Measurements from ENCODE around the gene GET3. TPM values are rescaled to one million over a fixed set of nuclear protein-coding genes. Genes with fewer than 3 reads are reported as not detected.
"Not testable (repeated sequence)": the region's sequence is repeated elsewhere in the genome, so short reads cannot be mapped to it uniquely, and the experiment has no call there.

The GET3 gene
- total RNA-seq, 1 donor from 2014 or later, result 55.6 TPM

- no peak for DNase-seq (ENCODE audit: low spot score)
Measured at GRCh38 chr19:12715929-12716328, 21.4 kb upstream of the GET3 start.

- no peak for DNase-seq (ENCODE audit: low spot score)
Measured at GRCh38 chr19:12720296-12720695, 17.0 kb upstream of the GET3 start.

DNA sequence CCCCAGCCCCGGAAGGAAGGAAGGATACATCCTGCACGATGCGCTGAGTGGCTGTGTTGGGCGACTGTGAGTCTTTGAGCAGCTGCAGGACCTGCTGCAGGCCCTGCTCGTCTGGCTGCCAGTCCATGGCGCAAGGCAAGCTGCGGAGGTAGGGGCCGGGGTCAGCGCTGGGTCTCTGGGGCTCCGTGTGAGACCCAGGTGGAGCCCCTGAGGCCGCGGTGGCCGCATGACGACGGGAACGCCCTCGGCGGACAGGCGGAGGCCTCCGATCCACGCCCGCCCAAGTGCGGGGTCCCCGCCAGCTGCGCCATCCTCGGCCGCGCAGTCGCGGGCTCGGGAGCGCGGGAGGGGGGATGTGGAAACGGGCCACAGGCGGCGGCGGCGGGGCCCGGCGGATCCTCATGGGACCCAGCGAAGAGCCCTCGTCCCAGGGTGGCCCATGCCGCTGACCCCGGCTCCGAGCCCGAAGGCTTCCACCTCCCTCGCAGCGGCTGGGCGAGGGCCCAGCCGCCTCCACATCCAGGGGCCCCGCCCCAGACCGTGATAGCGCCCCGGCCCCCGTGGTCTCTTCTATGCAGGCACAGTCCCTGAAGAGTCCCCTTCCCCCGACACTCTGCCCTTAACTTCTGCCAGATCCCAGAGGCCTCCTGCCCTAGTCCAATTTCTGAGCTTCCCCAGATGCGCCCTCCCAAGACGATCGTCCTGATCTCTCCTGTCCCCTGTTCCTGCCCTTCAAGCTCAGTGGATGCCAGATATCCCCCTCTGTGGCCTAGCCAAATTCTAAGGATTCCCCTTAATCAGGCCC lies 16.2 kb upstream of the GET3 start:
- DNase-seq (ENCODE audit: low spot score), result no peak

- DNase-seq (ENCODE audit: low spot score), result peak; percentile 73
Measured at GRCh38 chr19:12721656-12722565, 15.4 kb upstream of the GET3 start.

GRCh38 chr19:12722566-12723380 lies 14.5 kb upstream of the GET3 start:
- DNase-seq (ENCODE audit: low spot score), result peak; percentile 97

DNA sequence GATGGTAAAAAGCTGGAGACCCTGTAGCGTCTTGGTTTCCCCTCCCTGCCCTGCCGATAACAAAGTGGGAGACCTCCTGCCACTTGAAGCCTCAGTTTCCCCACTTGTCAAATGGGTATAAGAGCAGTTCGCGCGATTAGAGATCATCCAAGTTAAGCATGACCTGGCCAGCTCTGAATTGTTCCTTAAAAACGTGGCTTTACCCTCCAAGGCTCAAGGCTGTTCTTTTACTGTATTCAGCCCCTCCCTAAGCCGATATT lies 14.0 kb upstream of the GET3 start:
- no peak for DNase-seq (ENCODE audit: low spot score)

DNA sequence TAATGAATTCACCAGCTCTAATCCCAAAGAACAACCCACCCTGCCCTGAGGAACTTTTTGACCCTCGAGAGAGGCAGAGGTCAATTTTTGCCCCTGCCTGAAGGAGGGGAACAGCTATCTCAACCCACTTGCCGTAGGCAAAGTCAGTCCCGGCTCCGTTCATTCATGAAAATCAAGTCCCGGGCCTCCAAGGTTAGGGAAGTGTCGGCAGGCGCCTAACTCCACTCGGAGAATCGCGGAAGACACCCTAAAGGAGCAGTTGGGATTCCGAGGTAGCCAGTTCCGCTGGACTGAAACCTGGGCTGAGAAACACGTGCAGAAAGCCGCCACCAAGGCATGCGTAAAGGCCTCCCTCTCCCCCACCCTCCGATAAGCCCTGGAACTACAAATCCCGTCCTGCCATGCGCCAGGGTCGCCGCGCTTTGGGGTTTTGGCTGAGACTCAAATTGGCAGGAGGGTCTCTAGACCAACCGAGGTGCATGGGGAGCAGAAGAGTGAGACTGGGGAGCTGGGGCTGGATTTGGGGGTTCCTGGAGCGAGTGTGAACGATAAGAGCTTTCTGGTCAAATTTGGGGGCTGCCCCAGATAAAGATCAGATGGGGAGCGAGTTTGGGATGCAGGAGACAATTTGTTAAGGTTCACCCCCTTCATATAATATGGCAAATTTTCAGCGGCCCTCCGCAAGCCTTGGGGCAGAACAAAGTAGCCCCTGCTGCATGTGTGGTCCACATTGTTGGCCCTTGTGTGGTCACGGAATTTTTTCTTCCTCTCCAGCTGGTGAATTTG lies 13.5 kb upstream of the GET3 start, which contains the start of gene TNPO2:
Gene TNPO2, minus strand, starts transcription at position 292 of the 786 bp plus-strand sequence. CDS start 2,955 bp downstream, outside the sequence.
- DNase-seq (ENCODE audit: low spot score), result peak; percentile 64

- not testable (repeated sequence) for DNase-seq (ENCODE audit: low spot score)
Measured at GRCh38 chr19:12725612-12726011, 11.7 kb upstream of the GET3 start.

DNA sequence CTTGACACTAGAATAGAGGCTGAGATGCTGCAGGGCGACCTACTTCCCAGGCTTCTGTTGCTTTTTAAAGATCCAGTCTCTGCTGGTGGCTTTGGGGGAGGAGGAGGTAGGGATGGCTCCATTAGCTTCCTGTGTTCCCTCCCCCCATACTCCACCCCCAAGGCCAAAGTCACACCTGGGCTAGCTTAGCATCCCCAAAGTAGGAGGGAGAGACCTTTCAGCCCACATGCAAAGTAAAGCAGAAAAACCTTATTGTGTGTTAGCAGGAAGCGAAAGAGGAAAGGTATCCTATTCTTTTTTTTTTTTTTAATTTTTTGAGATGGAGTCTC lies 10.3 kb upstream of the GET3 start:
- no peak for DNase-seq (ENCODE audit: low spot score)

GRCh38 chr19:12727745-12728433 lies 9.4 kb upstream of the GET3 start:
- DNase-seq (ENCODE audit: low spot score), result no peak

DNA sequence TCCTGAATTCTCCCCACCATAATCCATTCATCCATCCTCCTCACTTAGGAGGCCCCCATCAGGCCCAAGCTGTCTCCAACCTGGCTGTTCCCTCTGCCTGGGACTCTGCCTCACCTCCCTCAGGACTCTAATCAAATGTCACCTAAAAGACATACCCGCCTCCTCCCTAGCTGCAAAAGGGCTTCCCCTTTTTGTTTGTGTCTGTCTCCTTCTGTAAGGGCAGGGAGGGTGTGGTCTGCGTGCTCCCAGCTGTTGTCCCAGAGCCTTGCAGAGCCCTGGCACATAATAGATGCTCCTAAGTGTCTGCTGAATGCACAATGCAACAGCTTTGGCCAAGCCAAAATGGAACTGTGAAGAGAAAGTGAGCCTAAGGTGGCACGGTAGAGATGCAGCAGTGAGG lies 7.2 kb upstream of the GET3 start:
- no peak for DNase-seq (ENCODE audit: low spot score)

- DNase-seq (ENCODE audit: low spot score), result no peak
Measured at GRCh38 chr19:12731337-12731736, 6.0 kb upstream of the GET3 start.

- no peak for DNase-seq (ENCODE audit: low spot score)
Measured at GRCh38 chr19:12733369-12734214, 3.7 kb upstream of the GET3 start.

DNA sequence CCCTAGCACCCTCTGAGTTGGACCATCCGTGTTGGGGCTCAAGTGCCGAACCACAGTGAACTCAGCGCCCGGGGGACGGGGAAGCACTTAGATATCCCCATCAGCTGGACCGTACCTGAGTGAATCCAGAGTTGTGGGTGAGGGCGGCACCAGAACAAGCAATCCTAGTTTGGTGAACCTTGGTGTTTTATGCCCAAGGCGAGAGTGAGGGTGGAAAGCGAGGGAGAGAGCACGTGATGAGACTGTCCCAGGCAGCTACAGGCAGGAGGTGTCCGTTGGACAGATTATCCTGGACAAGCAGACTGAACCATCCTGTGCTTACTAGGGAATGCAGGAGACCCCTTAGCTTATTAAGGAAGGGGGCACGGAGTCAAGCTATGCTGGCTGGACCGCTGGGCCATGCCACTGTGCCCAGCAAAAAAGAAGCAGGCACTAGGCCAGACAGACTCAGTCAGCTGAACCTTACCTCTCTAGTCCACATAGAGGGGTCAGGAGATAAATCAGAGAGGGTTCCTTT lies 596 bp downstream of the GET3 start:
- DNase-seq (ENCODE audit: low spot score), result no peak

- no peak for DNase-seq (ENCODE audit: low spot score)
Measured at GRCh38 chr19:12745166-12745897, 8.0 kb downstream of the GET3 start.

DNA sequence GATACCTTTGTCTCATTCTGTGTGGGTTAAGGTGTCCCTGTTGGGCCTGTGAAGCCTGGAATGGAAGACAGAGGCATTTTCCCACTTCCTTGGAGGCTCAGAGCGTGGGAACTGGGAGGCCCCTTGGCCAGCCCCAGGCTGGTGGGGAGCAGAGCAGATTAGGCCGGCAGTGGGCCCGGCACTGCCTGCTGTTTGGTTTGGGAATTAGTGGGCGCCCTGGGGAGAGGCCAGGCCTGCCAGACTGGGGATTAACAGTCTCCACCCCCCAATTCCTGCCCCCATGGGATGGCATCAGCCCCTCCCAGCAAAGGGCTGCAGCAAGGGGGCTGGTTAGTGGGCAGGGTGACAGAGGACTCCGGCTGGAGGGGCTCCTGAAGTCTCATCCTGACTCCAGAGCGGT lies 11.2 kb downstream of the GET3 start:
- no peak for DNase-seq (ENCODE audit: low spot score)

GRCh38 chr19:12749938-12750521 lies 12.7 kb downstream of the GET3 start:
- DNase-seq (ENCODE audit: low spot score), result no peak

DNA sequence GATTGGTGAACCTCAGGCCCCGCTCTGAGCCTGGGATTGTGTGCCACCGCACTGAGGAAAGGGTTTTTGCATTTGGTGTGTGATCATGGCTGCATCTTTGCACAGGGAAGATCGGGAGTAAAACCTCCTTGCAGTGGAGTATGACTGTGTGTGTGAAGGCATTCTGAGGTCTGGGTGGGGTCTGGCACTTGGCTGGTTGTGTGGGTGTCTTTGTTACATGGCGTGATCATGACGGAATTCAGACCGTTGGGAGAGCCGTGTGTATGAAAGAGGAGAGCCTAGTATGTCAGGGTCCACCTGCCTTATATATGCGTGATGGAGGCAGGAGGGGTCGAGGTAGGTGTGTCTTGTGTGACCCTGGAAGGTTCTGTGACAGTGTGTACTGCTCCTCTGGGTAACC lies 13.6 kb downstream of the GET3 start:
- no peak for DNase-seq (ENCODE audit: low spot score)

GRCh38 chr19:12751635-12752034 lies 14.3 kb downstream of the GET3 start, which contains the start of gene BEST2:
Gene BEST2, plus strand, starts transcription at chr19:12751791. Its CDS starts 802 bp downstream, at chr19:12752593.
- DNase-seq (ENCODE audit: low spot score), result no peak

All from ureter (tissue), 1 donor.